A673 (cell line): ENCODE data around the gene DDX3X.

Experiments used
- EZH2 ChIP-seq: fragments of 200-600 bp; sonication (generic); IDR thresholded peaks from 2 replicates; pipeline ENCODE4 v1.6.1; 2017; ENCODE audit warnings: borderline replicate concordance, low read depth, mild to moderate bottlenecking, mixed read lengths, antibody characterized with exemption, low read length; ENCODE audit not compliant: poor library complexity, severe bottlenecking
- TF ChIP-seq, protein P1 (sequence below): fragments of 300-800, 200-600 bp; sonication (generic); conservative IDR thresholded peaks from 2 replicates; pipeline ENCODE4 v1.5.1; 2017; ENCODE audit warnings: low read depth, mild to moderate bottlenecking, antibody characterized with exemption, low read length, moderate library complexity, mixed read lengths

DNA sequence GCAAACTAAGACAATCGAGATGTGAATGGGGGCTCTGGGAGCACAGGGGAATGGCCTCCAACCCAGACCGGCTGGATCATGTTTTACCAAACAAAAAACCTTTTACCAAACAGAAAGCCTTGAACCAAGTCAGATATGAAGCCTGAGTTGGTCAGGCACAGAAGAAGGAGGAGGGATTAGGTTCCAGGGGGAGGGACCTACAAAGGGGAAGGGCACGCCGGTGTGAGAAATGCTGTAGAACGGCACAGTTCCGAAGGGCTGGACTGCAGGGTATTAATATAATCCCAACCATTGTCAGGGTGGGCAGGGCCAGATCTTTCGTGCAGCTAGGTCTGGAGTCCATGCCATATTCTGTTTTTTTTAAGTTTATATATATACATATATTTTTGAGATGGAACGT lies 60.3 kb downstream of the DDX3X start:
- TF ChIP-seq, protein P1, sequence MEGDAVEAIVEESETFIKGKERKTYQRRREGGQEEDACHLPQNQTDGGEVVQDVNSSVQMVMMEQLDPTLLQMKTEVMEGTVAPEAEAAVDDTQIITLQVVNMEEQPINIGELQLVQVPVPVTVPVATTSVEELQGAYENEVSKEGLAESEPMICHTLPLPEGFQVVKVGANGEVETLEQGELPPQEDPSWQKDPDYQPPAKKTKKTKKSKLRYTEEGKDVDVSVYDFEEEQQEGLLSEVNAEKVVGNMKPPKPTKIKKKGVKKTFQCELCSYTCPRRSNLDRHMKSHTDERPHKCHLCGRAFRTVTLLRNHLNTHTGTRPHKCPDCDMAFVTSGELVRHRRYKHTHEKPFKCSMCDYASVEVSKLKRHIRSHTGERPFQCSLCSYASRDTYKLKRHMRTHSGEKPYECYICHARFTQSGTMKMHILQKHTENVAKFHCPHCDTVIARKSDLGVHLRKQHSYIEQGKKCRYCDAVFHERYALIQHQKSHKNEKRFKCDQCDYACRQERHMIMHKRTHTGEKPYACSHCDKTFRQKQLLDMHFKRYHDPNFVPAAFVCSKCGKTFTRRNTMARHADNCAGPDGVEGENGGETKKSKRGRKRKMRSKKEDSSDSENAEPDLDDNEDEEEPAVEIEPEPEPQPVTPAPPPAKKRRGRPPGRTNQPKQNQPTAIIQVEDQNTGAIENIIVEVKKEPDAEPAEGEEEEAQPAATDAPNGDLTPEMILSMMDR: no peak
- TF ChIP-seq EZH2: no peak
